GM11168 (cell line): ENCODE data around the gene ZNF423.

Experiments used
- in situ Hi-C: fragments of 300-500 bp; cut with MboI; formaldehyde crosslinking; loops from one replicate; pipeline ENCODE4 v1.12.0; 2022; ENCODE audit warnings: low sequenced_read_pairs; ENCODE audit not compliant: unreplicated experiment

Gene ZNF423

DNA sequence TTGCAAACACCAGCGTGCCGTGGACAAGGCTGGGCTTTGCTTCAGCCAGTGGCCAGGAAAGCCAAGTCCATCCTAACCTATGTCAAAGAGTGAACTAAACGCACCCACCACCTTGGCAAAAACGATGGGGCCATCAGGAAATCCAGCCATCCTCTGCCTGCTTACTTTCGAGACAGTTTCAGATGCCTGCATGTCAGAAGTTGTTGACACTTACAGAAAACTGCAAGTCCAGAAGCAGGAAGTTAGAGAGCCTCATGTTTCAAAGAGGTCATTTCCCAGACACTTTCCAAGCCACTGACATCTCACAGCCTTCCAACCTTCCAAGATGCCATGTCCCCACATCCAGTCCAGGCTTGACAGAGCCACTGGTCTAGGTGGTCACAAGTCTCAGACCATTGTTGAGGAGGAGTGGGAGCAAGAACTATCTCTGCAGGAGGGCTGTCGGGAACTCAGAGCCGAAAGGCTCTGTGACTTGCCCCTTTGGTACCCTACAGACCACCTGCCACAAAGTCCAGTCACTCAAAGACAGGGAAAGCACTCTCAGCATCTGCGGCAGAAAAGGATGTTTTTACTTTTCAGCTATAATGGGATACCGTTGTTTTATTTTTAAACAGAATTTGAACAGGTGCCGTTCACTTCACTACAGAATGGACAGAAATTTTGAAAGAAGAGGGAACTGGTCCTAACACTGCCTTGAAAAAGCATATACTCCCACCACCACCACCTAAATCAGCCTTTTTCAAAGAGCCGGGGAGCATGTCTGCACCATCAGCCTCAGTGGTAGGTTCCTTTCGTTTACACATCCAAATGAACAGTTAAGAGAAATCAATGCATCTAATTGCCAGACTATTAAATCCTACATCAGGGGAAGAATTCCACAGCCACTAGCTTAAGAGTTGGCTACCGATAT is 5.1 kb downstream of the ZNF423 start:
- in situ Hi-C loops, result no loop called here

DNA sequence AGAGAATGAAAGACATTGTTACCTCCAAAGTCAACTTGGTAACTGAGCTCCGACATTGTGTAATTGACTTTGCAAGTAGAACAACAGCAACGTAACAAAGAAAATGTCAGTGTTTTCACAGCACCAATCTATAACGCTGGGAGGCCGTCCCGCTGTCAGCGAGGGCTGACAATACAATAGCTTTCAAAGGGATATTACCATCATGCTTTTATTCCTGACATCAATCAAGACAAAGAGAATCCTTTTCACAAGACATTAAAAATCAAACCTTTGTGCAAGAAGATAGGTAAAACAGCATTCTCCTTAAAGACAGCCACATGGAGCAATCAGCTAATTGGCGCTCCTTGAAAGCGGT is 6.2 kb downstream of the ZNF423 start:
- in situ Hi-C loops, result no loop called here

DNA sequence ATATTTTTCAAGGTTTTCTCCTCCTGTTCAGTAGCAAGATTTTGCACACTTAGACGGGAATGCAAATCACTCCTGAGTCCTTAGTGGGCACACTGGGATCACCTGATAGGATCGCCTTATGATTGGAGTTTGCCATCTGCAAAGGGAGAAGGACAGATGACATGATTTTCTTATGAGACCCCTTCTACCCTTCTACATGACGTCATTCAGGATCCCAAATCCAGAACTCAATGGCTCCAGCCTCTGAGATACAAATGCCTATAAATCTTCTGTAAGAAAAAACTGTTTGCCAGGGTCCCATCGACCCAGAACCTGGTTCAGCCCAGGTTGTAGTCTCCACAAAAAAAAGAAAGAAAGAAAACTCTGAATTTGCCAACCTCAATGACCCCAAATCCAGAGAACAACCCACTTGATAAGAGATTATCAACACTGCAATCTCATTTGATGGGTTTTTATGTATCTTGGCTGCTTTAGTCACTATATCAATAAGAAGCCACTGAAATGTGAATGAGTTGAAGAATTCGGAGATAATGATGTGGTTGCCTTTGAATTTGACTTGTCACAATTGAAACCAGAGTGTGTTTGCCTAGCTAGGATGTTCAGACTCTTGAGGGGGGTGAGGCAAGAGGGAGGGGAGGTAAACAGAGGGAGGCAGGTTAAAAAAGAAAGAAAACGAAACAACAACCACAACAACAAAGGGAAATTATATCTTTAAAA is 6.7 kb downstream of the ZNF423 start:
- in situ Hi-C loops, result no loop called here

DNA sequence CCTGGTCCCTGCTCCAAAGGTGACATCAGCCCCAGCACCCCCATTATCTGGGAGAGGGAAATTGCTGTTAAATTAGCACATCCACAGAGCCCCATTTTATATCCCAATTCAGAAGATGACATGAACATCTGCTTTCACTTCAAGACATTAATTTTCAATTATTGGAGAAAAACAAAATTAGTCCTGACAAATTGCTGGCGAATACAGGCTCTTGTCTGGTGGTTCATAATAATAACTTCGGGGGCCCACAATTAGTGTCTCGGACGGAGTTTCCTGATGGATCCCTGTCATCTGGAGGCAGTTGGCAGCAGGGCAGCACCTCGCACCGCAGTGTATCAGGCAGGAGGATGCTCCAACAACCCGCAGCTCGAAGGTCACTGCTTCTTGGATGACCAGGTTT is 7.4 kb downstream of the ZNF423 start:
- in situ Hi-C loops, result no loop called here

DNA sequence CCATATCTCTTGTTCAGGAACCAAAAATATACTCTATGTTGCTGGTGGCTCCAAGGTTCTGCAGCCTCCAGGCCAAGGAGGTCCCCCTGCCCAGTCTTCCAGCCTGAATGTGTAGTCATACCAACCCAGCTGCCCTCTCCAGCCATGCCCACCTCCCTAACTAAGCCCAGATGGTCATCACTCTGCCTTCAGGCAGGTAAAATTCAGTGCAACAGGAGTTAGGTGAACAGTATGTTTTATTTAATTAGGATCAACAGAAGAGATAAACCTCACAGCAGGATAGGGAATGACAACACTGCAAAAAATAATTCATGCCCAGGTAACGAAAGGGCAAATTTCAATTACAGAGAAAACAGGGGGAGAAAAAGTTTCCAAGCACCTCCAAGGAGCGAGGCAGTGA is 9.1 kb downstream of the ZNF423 start:
- in situ Hi-C loops, result no loop called here

DNA sequence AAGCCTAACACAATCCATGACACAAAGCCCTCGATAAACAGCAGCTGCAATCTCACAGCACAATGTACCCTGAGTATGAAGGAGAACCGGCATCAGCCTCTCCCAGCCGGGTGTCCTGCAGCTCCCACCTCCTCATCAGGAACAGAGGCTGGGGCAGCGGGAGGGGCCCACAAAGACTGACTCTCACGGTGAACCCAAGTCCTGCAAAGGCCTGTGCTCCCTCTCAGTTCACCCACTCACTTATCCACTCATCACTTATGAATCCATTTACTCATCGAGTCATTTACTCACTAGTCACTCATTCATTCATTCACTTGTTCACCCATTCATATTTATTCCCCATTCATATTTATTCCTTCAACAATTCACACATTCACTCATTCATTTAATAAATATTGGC is 11.6 kb downstream of the ZNF423 start:
- in situ Hi-C loops, result no loop called here

DNA sequence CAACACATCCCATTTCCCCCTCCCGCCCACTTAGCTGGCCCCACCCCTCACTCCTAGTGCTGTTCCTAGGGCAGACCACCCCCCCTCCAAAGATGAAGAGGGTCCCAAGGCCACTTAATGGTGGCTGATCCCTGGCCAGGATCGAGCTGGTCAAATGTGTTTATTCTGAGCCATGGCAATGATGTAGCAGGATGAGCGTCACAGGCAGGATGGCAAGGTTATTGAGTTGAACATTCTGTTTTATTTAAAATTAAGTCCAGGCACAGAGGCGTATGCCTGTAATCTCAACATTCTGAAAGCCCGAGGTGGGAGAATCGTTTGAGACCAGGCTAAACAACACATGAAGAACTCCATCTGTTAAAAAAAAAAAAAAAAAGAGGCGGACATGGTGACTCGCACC is 12.2 kb downstream of the ZNF423 start:
- in situ Hi-C loops, result no loop called here

DNA sequence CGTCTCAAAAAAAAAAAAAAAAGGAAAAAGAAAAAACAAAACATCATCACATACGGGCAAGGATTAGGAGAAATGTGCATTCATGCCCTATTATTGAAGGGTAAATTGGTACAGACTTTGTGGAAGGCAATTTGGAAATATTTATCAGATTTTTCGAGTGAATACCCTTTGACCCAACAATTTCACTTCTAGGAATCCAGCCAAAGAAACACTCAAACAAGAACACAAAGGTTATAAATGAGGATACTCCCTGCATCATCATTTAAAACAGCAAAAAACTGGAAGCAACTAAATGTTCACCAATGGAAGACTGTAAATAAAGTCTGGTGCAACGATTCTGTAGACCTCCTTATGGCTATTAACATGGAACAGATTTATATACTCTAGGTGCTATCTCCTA is 12.9 kb downstream of the ZNF423 start:
- in situ Hi-C loops, result no loop called here

DNA sequence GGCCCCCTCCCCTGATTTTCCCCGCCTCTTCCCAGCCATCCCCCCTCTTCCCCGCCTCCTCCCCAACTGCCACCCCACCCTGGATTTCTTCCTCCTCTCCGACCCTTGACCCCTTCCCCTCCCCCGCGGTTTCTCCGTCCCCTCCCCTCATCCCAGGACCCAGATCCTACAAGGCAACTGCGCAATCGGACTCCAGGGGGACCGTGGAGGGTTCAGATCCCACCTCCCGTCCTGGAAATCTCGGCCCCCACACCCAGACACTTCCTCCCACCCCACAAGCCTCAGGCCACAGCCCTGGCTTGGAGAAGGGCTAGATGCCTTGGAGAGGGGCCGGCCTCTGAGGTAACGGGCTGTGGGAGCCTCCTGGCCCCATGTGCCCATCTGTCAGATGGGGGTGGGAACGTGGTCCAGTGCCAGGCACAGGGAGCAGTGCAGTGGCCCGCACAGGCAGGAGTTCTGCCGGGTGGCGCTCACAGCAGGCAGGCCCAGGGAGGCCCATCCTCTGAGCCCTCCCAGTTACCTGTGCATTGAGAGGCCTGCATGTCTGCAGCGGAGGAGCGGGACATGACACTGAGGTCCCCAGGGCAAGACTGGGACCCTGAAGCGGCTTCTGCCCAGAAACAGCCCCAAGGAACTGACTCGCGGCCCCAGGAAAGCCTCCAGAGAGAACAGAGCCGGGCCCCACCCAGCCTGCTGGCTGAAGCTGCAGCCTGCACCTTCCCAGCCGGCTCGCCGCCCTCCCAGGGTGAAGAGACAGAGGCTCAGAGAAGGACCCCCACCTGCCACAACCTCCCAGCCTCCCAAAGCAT is 16.7 kb downstream of the ZNF423 start:
- in situ Hi-C loops, result no loop called here

DNA sequence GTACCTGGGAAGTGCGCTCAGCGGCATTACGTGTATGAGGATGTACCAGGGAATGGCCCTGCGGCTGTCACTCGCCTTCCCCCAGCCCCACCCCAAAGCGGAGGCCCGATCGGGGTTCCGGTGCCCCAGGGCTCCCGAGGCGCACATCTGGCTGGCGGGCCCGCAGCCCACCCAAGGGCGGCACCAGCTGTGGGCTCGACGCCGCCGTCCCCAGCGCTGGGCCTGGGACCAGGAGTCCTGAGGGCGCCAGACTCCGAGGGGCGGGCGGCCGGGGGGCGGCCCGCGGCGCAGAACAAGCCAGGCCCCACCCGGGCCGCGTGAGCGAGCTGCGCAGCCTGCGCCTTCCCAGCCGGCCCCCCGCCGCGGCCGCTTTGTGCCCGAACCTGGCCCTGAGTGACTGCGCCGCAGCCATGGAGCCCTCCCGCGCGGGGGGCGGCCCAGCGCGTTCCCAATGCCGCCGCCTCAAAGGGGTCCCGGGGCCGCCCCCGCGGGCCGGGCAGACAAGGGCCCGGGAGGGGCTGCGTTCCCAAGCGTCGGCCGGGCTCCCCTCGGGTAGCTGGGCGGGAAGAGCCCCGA is 17.4 kb downstream of the ZNF423 start:
- in situ Hi-C loops, result no loop called here

DNA sequence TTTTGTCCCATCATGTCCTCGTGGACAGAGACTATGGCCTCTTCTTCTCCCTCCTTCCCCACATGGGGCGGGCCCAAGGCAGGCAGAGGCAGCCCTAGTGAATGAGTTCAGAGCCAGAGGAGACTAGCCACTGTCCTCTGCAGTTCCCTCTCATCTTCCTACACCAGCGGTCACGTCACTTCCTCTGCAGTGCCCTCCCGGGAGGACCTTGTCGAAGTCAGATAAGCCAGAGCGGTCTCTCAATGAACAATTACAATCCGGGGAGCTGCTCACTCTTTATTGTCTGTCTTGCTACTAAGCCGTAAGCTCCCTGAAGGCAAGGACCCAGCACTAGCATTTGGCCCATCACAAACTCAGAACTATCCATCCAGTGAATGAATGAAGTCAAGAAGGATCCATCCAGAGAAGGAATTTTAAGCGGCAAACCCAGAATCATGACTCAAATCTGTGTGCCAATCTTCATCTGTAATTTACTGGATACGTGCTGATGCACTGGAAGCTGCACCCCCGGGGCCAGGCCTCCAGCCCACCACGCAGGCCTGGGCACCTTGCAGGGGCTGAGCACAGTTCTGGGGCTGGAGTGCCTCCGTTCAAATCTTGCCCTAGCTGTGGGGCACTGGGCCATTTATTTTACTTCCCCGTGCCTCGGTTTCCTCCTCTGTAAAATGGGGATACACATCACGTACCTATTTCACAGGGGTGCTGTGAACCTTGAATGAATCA is 18.1 kb downstream of the ZNF423 start:
- in situ Hi-C loops, result no loop called here

DNA sequence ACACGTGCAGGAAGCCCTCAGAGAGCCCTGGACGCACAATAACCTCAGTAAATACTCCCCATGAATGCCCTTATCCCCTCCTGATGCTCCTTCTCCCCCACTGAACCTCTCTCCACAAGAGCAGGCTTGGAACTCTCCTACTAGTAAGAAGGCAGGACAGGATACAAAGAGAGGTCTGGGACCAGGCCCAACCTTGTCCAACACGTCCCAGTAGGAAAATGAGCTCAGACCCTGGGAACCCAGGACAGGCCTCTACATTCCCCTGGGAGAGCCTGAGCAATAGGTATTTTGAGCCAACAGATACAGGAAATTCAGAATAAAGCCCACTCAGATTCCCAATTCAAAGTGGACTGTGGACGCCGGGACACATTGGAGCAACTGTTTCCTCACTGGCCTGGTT is 19.2 kb downstream of the ZNF423 start:
- in situ Hi-C loops, result no loop called here

DNA sequence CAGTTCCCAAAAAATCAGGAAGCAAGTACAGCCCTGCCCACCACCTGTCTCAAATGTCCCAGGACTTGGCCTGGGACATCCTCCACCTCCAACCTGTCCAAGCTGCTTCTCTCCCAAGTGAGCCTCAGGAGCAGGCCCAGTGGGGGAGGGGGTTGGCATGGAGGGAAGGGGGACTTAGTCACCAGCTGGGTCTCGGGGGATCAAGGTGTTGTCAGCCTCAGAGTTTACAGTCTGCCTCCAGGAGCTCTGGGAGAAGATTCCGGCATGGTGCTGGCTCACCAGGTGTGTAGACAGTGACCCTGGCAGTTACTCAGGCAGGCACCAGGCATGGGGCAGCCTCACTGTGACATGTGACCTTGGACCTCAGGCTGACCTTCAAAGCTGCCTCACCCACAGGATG is 19.7 kb downstream of the ZNF423 start:
- in situ Hi-C loops, result no loop called here

DNA sequence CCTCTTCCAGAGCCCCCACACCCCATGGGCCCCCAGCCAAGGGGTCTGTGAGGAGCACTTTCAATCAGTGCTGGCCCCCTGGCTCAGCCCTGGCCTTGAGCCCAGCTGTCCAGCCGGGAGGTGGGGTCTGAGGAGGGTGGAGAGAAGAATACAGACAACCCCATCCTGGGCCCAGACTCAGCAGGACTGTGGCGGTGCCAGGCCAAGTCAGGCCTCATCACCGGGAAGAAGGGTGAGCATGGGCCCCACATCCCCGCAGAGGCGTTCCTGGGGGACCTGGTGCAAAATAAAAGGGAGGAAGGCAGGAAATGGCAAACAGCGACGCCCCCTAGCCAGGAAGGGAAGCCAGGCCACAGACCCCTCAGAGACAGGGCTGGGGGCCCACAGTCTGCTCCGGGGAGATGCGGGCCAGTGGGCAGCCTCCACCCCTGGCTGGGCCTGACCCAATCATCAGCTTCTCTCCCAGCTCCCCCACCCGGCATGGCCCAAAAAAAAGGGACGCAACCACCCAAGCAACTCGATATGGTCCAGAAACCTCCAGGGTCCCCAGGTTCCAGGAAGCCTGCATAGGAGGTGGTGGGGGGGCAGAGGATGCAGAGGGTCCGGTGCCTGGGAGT is 20.6 kb downstream of the ZNF423 start:
- in situ Hi-C loops, result no loop called here

DNA sequence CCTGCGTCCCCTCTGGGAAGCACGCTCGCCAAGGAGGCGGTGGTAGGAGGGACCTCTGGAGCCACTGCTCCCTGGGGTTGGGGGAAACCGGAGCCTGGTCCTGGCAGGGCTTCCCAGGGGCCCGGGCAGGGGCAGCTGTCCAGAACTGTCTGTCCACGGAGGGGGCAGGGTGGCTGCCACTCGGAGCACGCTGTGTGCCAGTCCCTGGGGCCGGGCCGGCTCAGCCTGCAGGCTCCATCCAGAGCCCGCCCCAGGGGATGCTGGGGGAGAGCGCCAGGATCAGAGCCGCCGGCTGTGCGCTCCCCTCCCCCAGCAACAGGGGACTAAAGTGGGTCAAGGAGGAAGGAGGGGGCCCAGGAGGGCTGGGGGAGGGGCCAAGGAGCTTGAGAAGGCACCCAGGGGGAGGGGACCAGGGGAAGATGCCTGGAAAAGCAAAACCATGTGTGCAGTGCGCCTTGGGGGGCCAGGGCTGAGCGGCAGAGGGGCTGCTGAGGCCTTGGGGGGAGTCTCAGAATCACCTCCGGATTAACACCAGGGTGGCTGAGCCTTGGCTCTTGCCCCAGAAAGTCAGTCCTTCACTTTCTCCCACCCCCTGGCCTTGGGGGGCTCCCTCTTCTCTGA is 21.3 kb downstream of the ZNF423 start:
- in situ Hi-C loops, result no loop called here

DNA sequence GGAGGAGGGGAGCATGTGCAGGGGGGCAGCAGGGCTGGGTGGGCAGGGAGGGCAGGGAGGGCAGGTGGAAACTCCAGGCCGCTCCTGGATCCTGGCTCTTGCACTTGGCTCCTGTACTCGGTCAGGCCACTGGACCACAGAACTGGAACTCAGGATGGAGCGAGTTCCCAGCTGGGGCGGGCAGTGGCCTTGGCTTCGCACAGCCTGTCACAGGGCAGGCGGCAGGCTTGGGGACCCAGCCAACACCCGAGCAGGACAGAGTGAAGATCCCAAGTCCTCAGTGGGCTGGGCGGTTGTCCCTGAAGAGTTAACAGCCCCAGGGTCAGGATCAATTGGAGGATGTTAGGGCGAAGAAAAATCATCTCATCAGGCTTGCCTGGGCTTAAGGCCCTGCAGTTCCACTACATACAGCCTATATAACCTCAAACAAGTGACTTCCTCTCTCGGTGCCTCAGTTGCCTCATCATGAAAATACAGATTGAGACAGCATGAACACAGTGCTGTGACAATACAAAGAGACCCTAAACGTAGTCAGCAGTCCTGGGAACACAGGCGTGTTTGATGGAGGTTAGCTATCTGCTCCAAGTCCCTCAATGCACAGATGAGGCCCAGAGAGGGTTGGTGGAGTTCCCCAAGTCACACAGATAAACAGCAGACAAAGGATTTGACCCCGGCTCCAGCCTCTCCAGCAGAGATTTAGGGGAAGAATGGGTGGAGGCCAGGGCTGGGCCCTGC is 21.9 kb downstream of the ZNF423 start:
- in situ Hi-C loops, result no loop called here

DNA sequence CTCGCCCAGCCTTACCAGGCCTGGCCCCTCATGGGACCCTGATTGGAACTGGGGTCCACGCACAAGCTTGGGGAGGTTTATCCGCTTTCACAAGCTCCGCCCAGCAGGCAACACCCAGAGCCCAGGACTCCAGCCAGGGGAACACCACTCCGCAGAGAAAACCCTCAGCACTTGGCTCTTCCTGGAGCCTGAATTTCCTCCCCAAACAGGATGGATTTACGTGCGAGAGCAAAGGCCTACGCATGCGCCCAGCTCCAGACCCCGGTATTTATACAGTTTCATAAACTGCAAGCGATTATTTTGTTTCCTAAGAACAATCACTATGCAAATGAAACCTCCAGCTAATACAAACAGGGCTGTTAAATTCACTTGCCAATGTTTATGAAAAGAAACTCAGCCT is 22.8 kb downstream of the ZNF423 start:
- in situ Hi-C loops, result no loop called here

DNA sequence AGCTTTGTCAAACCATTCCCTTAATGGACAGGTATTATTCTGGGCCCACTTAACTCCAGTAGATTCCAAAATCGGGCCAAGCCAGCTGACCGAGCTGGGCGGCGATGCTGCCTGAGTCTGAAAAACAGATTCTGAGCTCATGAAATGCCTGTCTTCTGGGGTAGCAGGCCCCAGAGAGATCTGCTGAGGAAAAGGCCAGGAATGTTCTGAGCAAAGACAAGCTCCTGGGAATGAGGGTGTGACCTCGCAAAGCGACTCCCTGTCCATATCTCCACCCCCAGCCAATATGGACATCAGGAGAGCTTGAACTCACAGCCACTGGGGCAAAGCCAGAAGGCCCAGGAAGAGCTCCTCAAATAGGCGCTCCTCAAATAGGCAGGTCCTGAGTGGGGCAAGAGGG is 23.7 kb downstream of the ZNF423 start:
- in situ Hi-C loops, result no loop called here

DNA sequence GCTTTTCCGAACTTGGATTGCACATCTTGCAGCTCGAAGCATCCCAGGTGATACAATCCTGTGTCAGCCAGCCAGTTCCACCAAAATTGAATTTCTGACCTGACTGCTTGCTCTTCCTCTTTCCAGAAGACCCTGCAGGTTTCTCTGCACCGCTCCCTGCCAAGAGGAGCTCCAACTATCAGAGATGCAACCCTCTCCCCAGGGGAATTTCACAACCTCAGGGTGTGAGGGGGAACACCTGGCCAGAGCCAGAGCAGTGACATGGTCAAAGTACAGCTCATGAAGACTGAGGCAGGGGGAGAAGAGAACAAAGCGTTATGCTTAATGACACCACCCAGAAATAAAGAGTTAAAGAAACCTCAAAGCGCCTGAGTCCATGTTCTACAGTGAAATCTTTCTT is 25.0 kb downstream of the ZNF423 start:
- in situ Hi-C loops, result no loop called here
